GM23338 (cell line): ENCODE measurements around the gene CCDC91. TPM values are rescaled to one million over a fixed set of nuclear protein-coding genes. Genes with fewer than 3 reads are reported as not detected.
"Not testable (repeated sequence)": the region's sequence is repeated elsewhere in the genome, so short reads cannot be mapped to it uniquely, and the experiment has no call there.

Experiments
- ATAC-seq: fragments of 200-7000 bp; cut with Tn5 transposase; 3 replicates; pipeline ENCODE4 v1.9.1; 2020
- DNase-seq: peaks from one replicate; pipeline ENCODE4 v3.0.0-alpha.2; 2015; ENCODE audit warnings: low spot score
- H2AFZ ChIP-seq: fragments of 200-600 bp; sonication (generic); 2 replicates; pipeline ENCODE4 v1.8.0; 2016; ENCODE audit warnings: antibody characterized with exemption, mild to moderate bottlenecking, moderate library complexity
- H3F3A ChIP-seq: fragments of 200-600 bp; sonication (generic); replicated peaks from 2 replicates; pipeline ENCODE4 v1.8.0; 2017; ENCODE audit warnings: antibody characterized with exemption, mixed run types, low read depth
- H3K27ac ChIP-seq: fragments of 200-600 bp; sonication (generic); 2 replicates; pipeline ENCODE4 v1.6.1; 2016; ENCODE audit warnings: low read depth
- H3K27me3 ChIP-seq: fragments of 200-600 bp; sonication (generic); 2 replicates; pipeline ENCODE4 v1.8.0; 2016; ENCODE audit warnings: mild to moderate bottlenecking, mixed run types, moderate library complexity; ENCODE audit not compliant: insufficient read depth
- H3K36me3 ChIP-seq: fragments of 200-600 bp; sonication (generic); 2 replicates; pipeline ENCODE4 v1.8.0; 2016; ENCODE audit warnings: mild to moderate bottlenecking; ENCODE audit not compliant: insufficient read depth
- H3K4me1 ChIP-seq: fragments of 200-600 bp; sonication (generic); 2 replicates; pipeline ENCODE4 v1.8.0; 2016; ENCODE audit warnings: mild to moderate bottlenecking, moderate library complexity; ENCODE audit not compliant: insufficient read depth
- H3K4me2 ChIP-seq: fragments of 200-600 bp; sonication (generic); 2 replicates; pipeline ENCODE4 v1.7.1; 2017; ENCODE audit warnings: mixed run types
- H3K4me3 ChIP-seq: fragments of 200-600 bp; sonication (generic); 2 replicates; pipeline ENCODE4 v1.6.1; 2016; ENCODE audit warnings: mixed run types
- H3K79me2 ChIP-seq: fragments of 200-600 bp; sonication (generic); replicated peaks from 2 replicates; pipeline ENCODE4 v1.8.0; 2017; ENCODE audit warnings: mild to moderate bottlenecking; ENCODE audit not compliant: insufficient read depth
- H3K9me2 ChIP-seq: fragments of 200-600 bp; sonication (generic); 2 replicates; pipeline ENCODE4 v1.8.0; 2017; ENCODE audit not compliant: insufficient read depth
- H4K20me1 ChIP-seq: fragments of 200-600 bp; sonication (generic); replicated peaks from 2 replicates; pipeline ENCODE4 v1.8.0; 2017; ENCODE audit warnings: mild to moderate bottlenecking; ENCODE audit not compliant: insufficient read depth
- H3K27ac Mint-ChIP-seq: 2 replicates; pipeline ENCODE4 v1.8.0; 2020; ENCODE audit warnings: inconsistent platforms, mild to moderate bottlenecking, moderate library complexity, mixed read lengths
- H3K27me3 Mint-ChIP-seq: 3 replicates; pipeline ENCODE4 v1.8.0; 2022; ENCODE audit warnings: low read depth, mild to moderate bottlenecking, moderate library complexity, mixed read lengths, inconsistent platforms; ENCODE audit not compliant: insufficient read depth, poor library complexity
- H3K36me3 Mint-ChIP-seq: 3 replicates; pipeline ENCODE4 v1.8.0; 2021; ENCODE audit warnings: low read depth, mild to moderate bottlenecking, inconsistent platforms, moderate library complexity, mixed read lengths
- H3K4me1 Mint-ChIP-seq: 3 replicates; pipeline ENCODE4 v1.8.0; 2020; ENCODE audit warnings: mild to moderate bottlenecking, inconsistent platforms, mixed read lengths
- H3K4me3 Mint-ChIP-seq: 3 replicates; pipeline ENCODE4 v1.8.0; 2021; ENCODE audit warnings: moderate library complexity, mild to moderate bottlenecking, inconsistent platforms, mixed read lengths
- H3K9me3 Mint-ChIP-seq: 3 replicates; pipeline ENCODE4 v1.8.0; 2020; ENCODE audit warnings: moderate library complexity, mild to moderate bottlenecking, inconsistent platforms, mixed read lengths
- CREB1 ChIP-seq: fragments of 250-450 bp; sonication (Bioruptor Pico); IDR thresholded peaks from 2 replicates; pipeline ENCODE4 v1.5.0; 2020; ENCODE audit warnings: low read depth, mild to moderate bottlenecking, moderate library complexity
- EZH2 ChIP-seq: fragments of 200-600 bp; sonication (generic); IDR thresholded peaks from one replicate; pipeline ENCODE4 v1.8.0; 2017; ENCODE audit warnings: antibody characterized with exemption, mild to moderate bottlenecking, low read depth; ENCODE audit not compliant: unreplicated experiment
- NANOG ChIP-seq: IDR thresholded peaks from 2 replicates; pipeline ENCODE4 v1.6.1; 2016; ENCODE audit warnings: antibody characterized with exemption, borderline replicate concordance
- STAT1 ChIP-seq: IDR thresholded peaks from one replicate; pipeline ENCODE4 v1.6.1; 2016; ENCODE audit warnings: antibody characterized with exemption; ENCODE audit not compliant: unreplicated experiment
- ZNF114 ChIP-seq: fragments of 250-450 bp; sonication (Bioruptor Pico); IDR thresholded peaks from 2 replicates; pipeline ENCODE4 v1.5.0; 2020; ENCODE audit warnings: mild to moderate bottlenecking, moderate library complexity
- ZNF331 ChIP-seq: fragments of 250-450 bp; sonication (Bioruptor Pico); IDR thresholded peaks from 2 replicates; pipeline ENCODE4 v1.5.0; 2020; ENCODE audit warnings: low read depth, mild to moderate bottlenecking, moderate library complexity
- polyA plus RNA-seq: library from polyadenylated mRNA; unstranded; fragments of >200 nt; fragmentation: Nextera tagmentation; extraction: Ambion mirVana; gene quantifications from 2 replicates; pipeline ENCODE4 v1.2.1, GENCODE V29; 2016
- total RNA-seq: library from RNA; depleted of rRNA; stranded (reverse); fragments of >200 nt; shearing (Covaris generic); gene quantifications from 2 replicates; pipeline ENCODE4 v1.2.3, GENCODE V29; 2014
- TF ChIP-seq, protein P1 (sequence below): IDR thresholded peaks from one replicate; pipeline ENCODE4 v1.6.1; 2018; ENCODE audit warnings: antibody characterized with exemption; ENCODE audit not compliant: unreplicated experiment
- TF ChIP-seq, protein P2 (sequence below): IDR thresholded peaks from 2 replicates; pipeline ENCODE4 v1.6.1; 2016; ENCODE audit warnings: antibody characterized with exemption

CCDC91 gene
- total and polyA plus RNA-seq, 2 experiments from 2014 or later = 24.7 to 48.7 TPM

DNA sequence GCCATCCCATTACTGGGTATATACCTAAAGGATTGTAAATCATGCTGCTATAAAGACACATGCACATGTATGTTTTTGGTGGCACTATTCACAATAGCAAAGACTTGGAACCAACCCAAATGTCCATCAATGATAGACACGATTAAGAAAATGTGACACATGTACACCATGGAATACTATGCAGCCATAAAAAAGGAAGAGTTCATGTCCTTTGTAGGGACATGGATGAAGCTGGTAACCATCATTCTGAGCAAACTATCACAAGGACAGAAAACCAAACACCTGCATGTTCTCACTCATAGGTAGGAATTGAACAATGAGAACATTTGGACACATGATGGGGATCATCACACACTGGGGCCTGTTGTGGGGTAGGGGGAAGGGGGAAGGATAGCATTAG lies 288.8 kb downstream of the CCDC91 start:
- not testable (repeated sequence) for H3K4me3 Mint-ChIP-seq, H3K4me2 ChIP-seq, H3K27ac ChIP-seq, H3K4me3 ChIP-seq, H3K4me1 Mint-ChIP-seq, H3K27me3 Mint-ChIP-seq, H3K9me2 ChIP-seq, DNase-seq, H4K20me1 ChIP-seq, H3K27me3 ChIP-seq, H3K27ac Mint-ChIP-seq, H3K4me1 ChIP-seq, H3K79me2 ChIP-seq, H2AFZ ChIP-seq, H3K36me3 ChIP-seq, H3F3A ChIP-seq, ATAC-seq, H3K9me3 Mint-ChIP-seq
- peaks cover 22% of the 10 kb centered on the region; the same call in 2 of the 3 replicates for H3K36me3 Mint-ChIP-seq

DNA sequence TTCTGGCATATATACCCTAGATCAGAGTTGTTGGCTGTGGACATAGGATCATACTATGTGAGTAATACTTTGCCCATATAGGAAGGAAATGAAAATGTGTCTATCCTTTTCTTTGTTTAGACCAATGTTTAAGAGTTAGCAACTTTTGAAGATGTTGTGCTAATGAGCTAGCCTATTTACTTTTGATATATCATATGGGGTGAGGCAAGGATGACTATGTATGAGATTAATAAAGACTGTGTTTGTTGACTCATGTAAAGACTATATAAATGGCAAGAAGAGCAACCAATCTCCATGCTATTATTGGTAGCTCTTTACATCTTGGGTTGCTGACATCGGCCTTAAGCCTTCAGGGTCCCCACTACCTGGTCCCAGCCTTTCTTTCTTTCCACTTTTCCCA lies 289.4 kb downstream of the CCDC91 start:
- no peak overlapping the region for H3K27ac ChIP-seq
- no peaks in the 10 kb centered on the region for H3K36me3 ChIP-seq
- no peaks in the 10 kb centered on the region for H3K27me3 ChIP-seq
- no peaks in the 10 kb centered on the region for H3K4me1 ChIP-seq
- no peak overlapping the region for H3K4me2 ChIP-seq
- Mint-ChIP-seq H3K27me3 (no peaks in the 10 kb centered on the region), H3K9me3 (peaks cover 8% of the 10 kb centered on the region; the same call in 2 of the 3 replicates), H3K4me3 (no peak overlapping the region), H3K36me3 (peaks cover 22% of the 10 kb centered on the region; the same call in 2 of the 3 replicates), H3K27ac (no peak overlapping the region), H3K4me1 (peaks cover 8% of the 10 kb centered on the region; the same call in 2 of the 3 replicates)
- H3F3A ChIP-seq = no peaks in the 10 kb centered on the region
- H3K79me2 ChIP-seq = no peaks in the 10 kb centered on the region
- H3K9me2 ChIP-seq = no peaks in the 10 kb centered on the region
- H2AFZ ChIP-seq = no peak overlapping the region
- no peak for DNase-seq
- no peak for ATAC-seq
- TF ChIP-seq CREB1 (CRISPR knock-in tag) (no peak), ZNF114 (no peak), NANOG (no peak), EZH2 (no peak)
- TF ChIP-seq, protein P1, sequence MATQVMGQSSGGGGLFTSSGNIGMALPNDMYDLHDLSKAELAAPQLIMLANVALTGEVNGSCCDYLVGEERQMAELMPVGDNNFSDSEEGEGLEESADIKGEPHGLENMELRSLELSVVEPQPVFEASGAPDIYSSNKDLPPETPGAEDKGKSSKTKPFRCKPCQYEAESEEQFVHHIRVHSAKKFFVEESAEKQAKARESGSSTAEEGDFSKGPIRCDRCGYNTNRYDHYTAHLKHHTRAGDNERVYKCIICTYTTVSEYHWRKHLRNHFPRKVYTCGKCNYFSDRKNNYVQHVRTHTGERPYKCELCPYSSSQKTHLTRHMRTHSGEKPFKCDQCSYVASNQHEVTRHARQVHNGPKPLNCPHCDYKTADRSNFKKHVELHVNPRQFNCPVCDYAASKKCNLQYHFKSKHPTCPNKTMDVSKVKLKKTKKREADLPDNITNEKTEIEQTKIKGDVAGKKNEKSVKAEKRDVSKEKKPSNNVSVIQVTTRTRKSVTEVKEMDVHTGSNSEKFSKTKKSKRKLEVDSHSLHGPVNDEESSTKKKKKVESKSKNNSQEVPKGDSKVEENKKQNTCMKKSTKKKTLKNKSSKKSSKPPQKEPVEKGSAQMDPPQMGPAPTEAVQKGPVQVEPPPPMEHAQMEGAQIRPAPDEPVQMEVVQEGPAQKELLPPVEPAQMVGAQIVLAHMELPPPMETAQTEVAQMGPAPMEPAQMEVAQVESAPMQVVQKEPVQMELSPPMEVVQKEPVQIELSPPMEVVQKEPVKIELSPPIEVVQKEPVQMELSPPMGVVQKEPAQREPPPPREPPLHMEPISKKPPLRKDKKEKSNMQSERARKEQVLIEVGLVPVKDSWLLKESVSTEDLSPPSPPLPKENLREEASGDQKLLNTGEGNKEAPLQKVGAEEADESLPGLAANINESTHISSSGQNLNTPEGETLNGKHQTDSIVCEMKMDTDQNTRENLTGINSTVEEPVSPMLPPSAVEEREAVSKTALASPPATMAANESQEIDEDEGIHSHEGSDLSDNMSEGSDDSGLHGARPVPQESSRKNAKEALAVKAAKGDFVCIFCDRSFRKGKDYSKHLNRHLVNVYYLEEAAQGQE = no peak
- TF ChIP-seq, protein P2, sequence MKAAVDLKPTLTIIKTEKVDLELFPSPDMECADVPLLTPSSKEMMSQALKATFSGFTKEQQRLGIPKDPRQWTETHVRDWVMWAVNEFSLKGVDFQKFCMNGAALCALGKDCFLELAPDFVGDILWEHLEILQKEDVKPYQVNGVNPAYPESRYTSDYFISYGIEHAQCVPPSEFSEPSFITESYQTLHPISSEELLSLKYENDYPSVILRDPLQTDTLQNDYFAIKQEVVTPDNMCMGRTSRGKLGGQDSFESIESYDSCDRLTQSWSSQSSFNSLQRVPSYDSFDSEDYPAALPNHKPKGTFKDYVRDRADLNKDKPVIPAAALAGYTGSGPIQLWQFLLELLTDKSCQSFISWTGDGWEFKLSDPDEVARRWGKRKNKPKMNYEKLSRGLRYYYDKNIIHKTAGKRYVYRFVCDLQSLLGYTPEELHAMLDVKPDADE = no peak
- no peaks in the 10 kb centered on the region for H4K20me1 ChIP-seq
- H3K4me3 ChIP-seq = no peak overlapping the region

DNA sequence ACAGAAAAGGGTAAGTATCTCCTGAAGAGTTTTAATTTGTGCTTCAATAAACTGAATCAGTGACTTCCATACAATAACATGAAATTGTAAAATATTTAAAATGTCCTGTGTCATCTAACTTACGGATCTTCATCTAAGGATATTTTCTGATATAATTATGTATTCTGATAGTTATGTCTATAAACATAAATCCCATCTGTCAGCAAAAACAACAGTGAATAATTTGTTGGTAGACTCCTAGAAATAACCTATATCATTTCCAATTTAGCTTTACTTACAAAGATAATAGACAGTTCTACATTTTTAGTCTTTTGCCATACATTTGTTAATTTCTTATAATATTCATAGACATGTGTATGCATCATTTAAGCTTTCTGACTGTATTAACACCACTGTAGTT lies 293.9 kb downstream of the CCDC91 start:
- ATAC-seq = no peak

More for the DNA sequence above, 293.9 kb downstream of the CCDC91 start:
- Histone ChIP-seq H3F3A (no peaks in the 10 kb centered on the region), H3K36me3 (no peaks in the 10 kb centered on the region), H2AFZ (no peak overlapping the region), H3K4me3 (no peak overlapping the region), H3K4me2 (no peak overlapping the region), H3K27ac (no peak overlapping the region), H4K20me1 (no peaks in the 10 kb centered on the region), H3K27me3 (no peaks in the 10 kb centered on the region), H3K9me2 (no peaks in the 10 kb centered on the region), H3K4me1 (peaks cover 31% of the 10 kb centered on the region), H3K79me2 (no peaks in the 10 kb centered on the region)
- DNase-seq = no peak
- TF ChIP-seq EZH2 = no peak
- no peak for TF ChIP-seq STAT1
- no peak for TF ChIP-seq ZNF331 (CRISPR knock-in tag)
- no peak for TF ChIP-seq ZNF114
- H3K27me3 Mint-ChIP-seq = no peaks in the 10 kb centered on the region
- no peak overlapping the region for H3K27ac Mint-ChIP-seq
- H3K4me3 Mint-ChIP-seq = no peak overlapping the region
- peaks cover 23% of the 10 kb centered on the region; the same call in 2 of the 3 replicates for H3K4me1 Mint-ChIP-seq
- H3K36me3 Mint-ChIP-seq = no peaks in the 10 kb centered on the region
- H3K9me3 Mint-ChIP-seq = no peaks in the 10 kb centered on the region
